Osteocyte (in vitro differentiated cells): ENCODE data around the gene INSYN1. TPM values are rescaled to one million over a fixed set of nuclear protein-coding genes. Genes with fewer than 3 reads are reported as not detected.

Experiments
- DNase-seq: peaks from one replicate; pipeline ENCODE4 v3.0.0; 2021; ENCODE audit warnings: mixed read lengths; ENCODE audit not compliant: unreplicated experiment; ENCODE audit errors: extremely low spot score
- H3K27ac Mint-ChIP-seq: one replicate; pipeline ENCODE4 v1.8.0; 2021; ENCODE audit warnings: mild to moderate bottlenecking, mixed read lengths; ENCODE audit not compliant: unreplicated experiment
- H3K27me3 Mint-ChIP-seq: one replicate; pipeline ENCODE4 v1.8.0; 2021; ENCODE audit warnings: mixed read lengths; ENCODE audit not compliant: unreplicated experiment
- H3K36me3 Mint-ChIP-seq: one replicate; pipeline ENCODE4 v1.8.0; 2021; ENCODE audit warnings: mixed read lengths; ENCODE audit not compliant: unreplicated experiment
- H3K4me1 Mint-ChIP-seq: one replicate; pipeline ENCODE4 v1.8.0; 2021; ENCODE audit warnings: mixed read lengths; ENCODE audit not compliant: unreplicated experiment
- H3K4me3 Mint-ChIP-seq: one replicate; pipeline ENCODE4 v1.8.0; 2021; ENCODE audit warnings: mild to moderate bottlenecking, moderate library complexity, mixed read lengths; ENCODE audit not compliant: unreplicated experiment
- H3K9me3 Mint-ChIP-seq: one replicate; pipeline ENCODE4 v1.8.0; 2021; ENCODE audit warnings: mixed read lengths; ENCODE audit not compliant: unreplicated experiment
- CTCF ChIP-seq: fragments of 200-600 bp; sonication (generic); IDR thresholded peaks from 2 replicates; pipeline ENCODE4 v1.5.0; 2021; ENCODE audit warnings: antibody characterized with exemption, mild to moderate bottlenecking, moderate library complexity
- total RNA-seq: library from RNA; stranded (reverse); gene quantifications from 2 replicates; pipeline ENCODE4 v1.2.1, GENCODE V29; 2021

The INSYN1 gene
- total RNA-seq, 1 donor from 2014 or later: 8.0 TPM

GRCh38 chr15:73695773-73696640 lies 57.1 kb downstream of the INSYN1 start:
- H3K4me3 Mint-ChIP-seq: no peak overlapping the region
- DNase-seq: no peak
- H3K27me3 Mint-ChIP-seq: no peaks in the 10 kb centered on the region
- H3K36me3 Mint-ChIP-seq: peaks cover 15% of the 10 kb centered on the region
- H3K9me3 Mint-ChIP-seq: no peaks in the 10 kb centered on the region
- H3K27ac Mint-ChIP-seq: peak overlapping the region; percentile 90
- no peak for TF ChIP-seq CTCF
- peaks cover 47% of the 10 kb centered on the region for H3K4me1 Mint-ChIP-seq

GRCh38 chr15:73694419-73694818 lies 58.7 kb downstream of the INSYN1 start:
- Mint-ChIP-seq H3K9me3 (no peaks in the 10 kb centered on the region), H3K27me3 (no peaks in the 10 kb centered on the region), H3K36me3 (peaks cover 9% of the 10 kb centered on the region), H3K4me3 (no peak overlapping the region), H3K27ac (peak overlapping the region; percentile 52), H3K4me1 (peaks cover 43% of the 10 kb centered on the region)
- no peak for TF ChIP-seq CTCF
- no peak for DNase-seq

- Mint-ChIP-seq H3K4me1 (peaks cover 51% of the 10 kb centered on the region), H3K27ac (no peak overlapping the region), H3K4me3 (no peak overlapping the region), H3K9me3 (no peaks in the 10 kb centered on the region), H3K36me3 (peaks cover 2% of the 10 kb centered on the region), H3K27me3 (no peaks in the 10 kb centered on the region)
- TF ChIP-seq CTCF: peak; percentile 28
- DNase-seq: no peak
Measured at GRCh38 chr15:73691396-73691795, 61.8 kb downstream of the INSYN1 start.

GRCh38 chr15:73688455-73688854 lies 64.7 kb downstream of the INSYN1 start:
- peak overlapping the region; percentile 82 for H3K27ac Mint-ChIP-seq
- no peak overlapping the region for H3K4me3 Mint-ChIP-seq
- peaks cover 2% of the 10 kb centered on the region for H3K36me3 Mint-ChIP-seq
- no peak for TF ChIP-seq CTCF
- DNase-seq: no peak
- no peaks in the 10 kb centered on the region for H3K27me3 Mint-ChIP-seq
- no peaks in the 10 kb centered on the region for H3K9me3 Mint-ChIP-seq
- H3K4me1 Mint-ChIP-seq: peaks cover 47% of the 10 kb centered on the region

GRCh38 chr15:73687351-73687750 lies 65.8 kb downstream of the INSYN1 start:
- no peak for TF ChIP-seq CTCF
- Mint-ChIP-seq H3K9me3 (no peaks in the 10 kb centered on the region), H3K27me3 (no peaks in the 10 kb centered on the region), H3K36me3 (no peaks in the 10 kb centered on the region), H3K4me1 (peaks cover 47% of the 10 kb centered on the region), H3K4me3 (no peak overlapping the region), H3K27ac (no peak overlapping the region)
- no peak for DNase-seq
